NT2/D1 (cell line): ENCODE data around the gene NUDT1.
"Not testable (repeated sequence)": the region's sequence is repeated elsewhere in the genome, so short reads cannot be mapped to it uniquely, and the experiment has no call there.

Experiments used
- DNase-seq: peaks from one replicate; pipeline ENCODE4 v3.0.0-alpha.2; 2011; ENCODE audit warnings: low read depth, low spot score
- H3K27me3 ChIP-seq: 2 replicates; pipeline ENCODE4 v1.6.0; 2011; ENCODE audit warnings: mild to moderate bottlenecking; ENCODE audit not compliant: insufficient read length, insufficient read depth
- H3K36me3 ChIP-seq: 2 replicates; pipeline ENCODE4 v1.6.1; 2011; ENCODE audit warnings: mild to moderate bottlenecking, low read length, mixed read lengths; ENCODE audit not compliant: insufficient read depth, insufficient read length
- H3K4me1 ChIP-seq: 2 replicates; pipeline ENCODE4 v1.5.1; 2011; ENCODE audit not compliant: insufficient read depth, insufficient read length
- H3K4me3 ChIP-seq: 2 replicates; pipeline ENCODE4 v1.5.1; 2011; ENCODE audit warnings: low read depth; ENCODE audit not compliant: insufficient read length
- H3K9ac ChIP-seq: 2 replicates; pipeline ENCODE4 v1.6.0; 2011; ENCODE audit warnings: low read depth; ENCODE audit not compliant: insufficient read length
- H3K9me3 ChIP-seq: 2 replicates; pipeline ENCODE4 v1.5.1; 2011; ENCODE audit warnings: mild to moderate bottlenecking, low read length; ENCODE audit not compliant: insufficient read depth
- SUZ12 ChIP-seq: IDR thresholded peaks from 2 replicates; pipeline ENCODE4 v1.6.1; 2011; ENCODE audit not compliant: insufficient read length, insufficient read depth; ENCODE audit errors: extremely low read depth
- YY1 ChIP-seq: IDR thresholded peaks from 2 replicates; pipeline ENCODE4 v1.6.1; 2011; ENCODE audit not compliant: insufficient read length, insufficient read depth
- ZNF274 ChIP-seq: IDR thresholded peaks from 2 replicates; pipeline ENCODE4 v1.6.1; 2011; ENCODE audit warnings: mild to moderate bottlenecking, low read depth, low read length

The NUDT1 gene

GRCh38 chr7:2266911-2267310 is 24.9 kb downstream of the NUDT1 start:
- Histone ChIP-seq H3K9me3 (peaks cover 9% of the 10 kb centered on the region; the same call in 1 of the 2 replicates), H3K36me3 (peaks cover 39% of the 10 kb centered on the region), H3K4me1 (peaks cover 17% of the 10 kb centered on the region), H3K27me3 (no peaks in the 10 kb centered on the region), H3K4me3 (no peak overlapping the region), H3K9ac (no peak overlapping the region)
- TF ChIP-seq SUZ12 (no peak), YY1 (no peak), ZNF274 (no peak)
- DNase-seq: no peak

- H3K4me1 ChIP-seq: peaks cover 19% of the 10 kb centered on the region
- not testable (repeated sequence) for H3K4me3 ChIP-seq, H3K27me3 ChIP-seq, H3K9me3 ChIP-seq
- DNase-seq: peak; percentile 65
- H3K36me3 ChIP-seq: peaks cover 29% of the 10 kb centered on the region
- peak overlapping the region; percentile 69 for H3K9ac ChIP-seq
Observed at GRCh38 chr7:2269089-2269990, 27.3 kb downstream of the NUDT1 start.

GRCh38 chr7:2269991-2270460 is 28.0 kb downstream of the NUDT1 start:
- H3K27me3 ChIP-seq: no peaks in the 10 kb centered on the region
- peaks cover 9% of the 10 kb centered on the region; the same call in 1 of the 2 replicates for H3K9me3 ChIP-seq
- no peak for DNase-seq
- TF ChIP-seq ZNF274: no peak
- TF ChIP-seq SUZ12: no peak
- TF ChIP-seq YY1: no peak
- peaks cover 19% of the 10 kb centered on the region for H3K4me1 ChIP-seq
- H3K9ac ChIP-seq: peak overlapping the region; percentile 69
- H3K4me3 ChIP-seq: no peak overlapping the region
- peaks cover 33% of the 10 kb centered on the region for H3K36me3 ChIP-seq

- H3K27me3 ChIP-seq: no peaks in the 10 kb centered on the region
- TF ChIP-seq YY1: no peak
- no peak for TF ChIP-seq SUZ12
- TF ChIP-seq ZNF274: no peak
- H3K9ac ChIP-seq: peak overlapping the region; percentile 69
- no peak for DNase-seq
- peaks cover 31% of the 10 kb centered on the region for H3K36me3 ChIP-seq
- peaks cover 19% of the 10 kb centered on the region for H3K4me1 ChIP-seq
- H3K4me3 ChIP-seq: no peak overlapping the region
- peaks cover 9% of the 10 kb centered on the region; the same call in 1 of the 2 replicates for H3K9me3 ChIP-seq
Observed at GRCh38 chr7:2270495-2270894, 28.5 kb downstream of the NUDT1 start.

GRCh38 chr7:2271273-2272026 is 29.4 kb downstream of the NUDT1 start:
- H3K9me3 ChIP-seq: peaks cover 9% of the 10 kb centered on the region; the same call in 1 of the 2 replicates
- H3K27me3 ChIP-seq: no peaks in the 10 kb centered on the region
- TF ChIP-seq SUZ12 (no peak), YY1 (no peak), ZNF274 (no peak)
- H3K4me1 ChIP-seq: peaks cover 19% of the 10 kb centered on the region
- no peak for DNase-seq
- H3K36me3 ChIP-seq: peaks cover 32% of the 10 kb centered on the region
- no peak overlapping the region for H3K9ac ChIP-seq
- no peak overlapping the region for H3K4me3 ChIP-seq

- H3K9me3 ChIP-seq: peaks cover 4% of the 10 kb centered on the region; the same call in 1 of the 2 replicates
- no peak for DNase-seq
- no peaks in the 10 kb centered on the region for H3K27me3 ChIP-seq
- H3K9ac ChIP-seq: peak overlapping the region; percentile 26
- H3K4me1 ChIP-seq: peaks cover 19% of the 10 kb centered on the region
- peaks cover 36% of the 10 kb centered on the region for H3K36me3 ChIP-seq
- no peak overlapping the region for H3K4me3 ChIP-seq
- TF ChIP-seq YY1: no peak
- TF ChIP-seq SUZ12: no peak
- TF ChIP-seq ZNF274: no peak
Observed at GRCh38 chr7:2272031-2272430, 30.0 kb downstream of the NUDT1 start.

GRCh38 chr7:2273866-2274265 is 31.8 kb downstream of the NUDT1 start:
- no peaks in the 10 kb centered on the region for H3K9me3 ChIP-seq
- no peak overlapping the region for H3K4me3 ChIP-seq
- peaks cover 21% of the 10 kb centered on the region for H3K4me1 ChIP-seq
- peak overlapping the region; percentile 61 for H3K9ac ChIP-seq
- H3K36me3 ChIP-seq: peaks cover 43% of the 10 kb centered on the region
- DNase-seq: no peak
- TF ChIP-seq SUZ12 (no peak), ZNF274 (no peak), YY1 (no peak)
- H3K27me3 ChIP-seq: no peaks in the 10 kb centered on the region
